H9 (cell line): ENCODE measurements around the gene TSPAN9. TPM values are rescaled to one million over a fixed set of nuclear protein-coding genes. Genes with fewer than 3 reads are reported as not detected.

Source experiments
- DNase-seq: peaks from one replicate; pipeline ENCODE4 v3.0.0-alpha.2; 2017
- H2AFZ ChIP-seq: one replicate; pipeline ENCODE4 v1.6.1; 2013; ENCODE audit warnings: mild to moderate bottlenecking, low read length, control low read depth, moderate library complexity
- H2AK5ac ChIP-seq: 2 replicates; pipeline ENCODE4 v1.6.1; 2013; ENCODE audit warnings: low read length, control low read depth, mixed read lengths; ENCODE audit not compliant: insufficient read length
- H2BK120ac ChIP-seq: one replicate; pipeline ENCODE4 v1.6.1; 2013; ENCODE audit warnings: low read depth, mild to moderate bottlenecking, low read length, control low read depth, inconsistent platforms; ENCODE audit not compliant: poor library complexity, severe bottlenecking
- H2BK12ac ChIP-seq: 2 replicates; pipeline ENCODE4 v1.6.1; 2013; ENCODE audit warnings: low read length, control low read depth, mixed read lengths, low read depth; ENCODE audit not compliant: insufficient read length
- H2BK15ac ChIP-seq: 2 replicates; pipeline ENCODE4 v1.6.1; 2013; ENCODE audit warnings: low read depth, low read length, control low read depth
- H2BK20ac ChIP-seq: one replicate; pipeline ENCODE4 v1.6.1; 2013; ENCODE audit warnings: low read depth, mild to moderate bottlenecking, low read length, control low read depth, inconsistent platforms; ENCODE audit not compliant: poor library complexity, severe bottlenecking
- H2BK5ac ChIP-seq: 2 replicates; pipeline ENCODE4 v1.6.1; 2013; ENCODE audit warnings: low read length, control low read depth, mixed read lengths; ENCODE audit not compliant: insufficient read length
- H3K14ac ChIP-seq: 2 replicates; pipeline ENCODE4 v1.6.1; 2013; ENCODE audit warnings: low read length, control low read depth; ENCODE audit not compliant: insufficient read depth
- H3K18ac ChIP-seq: 2 replicates; pipeline ENCODE4 v1.6.1; 2013; ENCODE audit warnings: low read depth, mild to moderate bottlenecking, mixed read lengths, low read length, control low read depth; ENCODE audit not compliant: insufficient read length
- H3K23ac ChIP-seq: 2 replicates; pipeline ENCODE4 v1.6.1; 2013; ENCODE audit warnings: low read length, control low read depth, mixed read lengths, low read depth; ENCODE audit not compliant: insufficient read length
- H3K23me2 ChIP-seq: 2 replicates; pipeline ENCODE4 v1.6.1; 2013; ENCODE audit warnings: low read depth, mild to moderate bottlenecking, mixed read lengths, low read length, control low read depth; ENCODE audit not compliant: insufficient read length, poor library complexity, severe bottlenecking
- H3K27ac ChIP-seq: 2 replicates; pipeline ENCODE4 v1.5.1; 2013; ENCODE audit warnings: low read length, control low read depth, mixed read lengths, low read depth; ENCODE audit not compliant: insufficient read length
- H3K27me3 ChIP-seq: 2 replicates; pipeline ENCODE4 v1.6.1; 2013; ENCODE audit warnings: low read length, control low read depth, inconsistent platforms; ENCODE audit not compliant: insufficient read depth
- H3K4ac ChIP-seq: 2 replicates; pipeline ENCODE4 v1.6.1; 2013; ENCODE audit warnings: low read depth, mild to moderate bottlenecking, control low read depth, inconsistent platforms, low read length, moderate library complexity
- H3K4me1 ChIP-seq: 2 replicates; pipeline ENCODE4 v1.6.1; 2013; ENCODE audit warnings: low read length, control low read depth, inconsistent platforms; ENCODE audit not compliant: insufficient read depth
- H3K4me2 ChIP-seq: 2 replicates; pipeline ENCODE4 v1.6.1; 2013; ENCODE audit warnings: low read length, control low read depth, mixed read lengths; ENCODE audit not compliant: insufficient read length, insufficient read depth
- H3K56ac ChIP-seq: 2 replicates; pipeline ENCODE4 v1.6.1; 2013; ENCODE audit warnings: low read depth, mild to moderate bottlenecking, mixed read lengths, low read length, control low read depth; ENCODE audit not compliant: insufficient read length
- H3K79me1 ChIP-seq: 2 replicates; pipeline ENCODE4 v1.6.1; 2013; ENCODE audit warnings: low read depth, mild to moderate bottlenecking, moderate library complexity, low read length, control low read depth, inconsistent platforms; ENCODE audit not compliant: insufficient read depth, poor library complexity, severe bottlenecking
- H3K79me2 ChIP-seq: 2 replicates; pipeline ENCODE4 v1.6.1; 2013; ENCODE audit warnings: low read length, control low read depth, inconsistent platforms; ENCODE audit not compliant: insufficient read depth
- H3K9ac ChIP-seq: 2 replicates; pipeline ENCODE4 v1.6.1; 2013; ENCODE audit warnings: low read length, control low read depth, mixed read lengths; ENCODE audit not compliant: insufficient read length; ENCODE audit errors: extremely low read depth
- H3K9me3 ChIP-seq: one replicate; pipeline ENCODE4 v1.6.1; 2013; ENCODE audit warnings: low read depth, low read length, inconsistent platforms; ENCODE audit not compliant: control insufficient read depth
- H3T11ph ChIP-seq: one replicate; pipeline ENCODE4 v1.6.1; 2013; ENCODE audit warnings: mild to moderate bottlenecking, low read length, control low read depth, inconsistent platforms
- H4K20me1 ChIP-seq: one replicate; pipeline ENCODE4 v1.6.1; 2013; ENCODE audit not compliant: control insufficient read depth, insufficient read length, insufficient read depth
- H4K5ac ChIP-seq: 2 replicates; pipeline ENCODE4 v1.6.1; 2013; ENCODE audit warnings: low read depth, mild to moderate bottlenecking, mixed read lengths, low read length, control low read depth; ENCODE audit not compliant: insufficient read length
- H4K8ac ChIP-seq: replicated peaks from 2 replicates; pipeline ENCODE4 v1.6.1; 2013; ENCODE audit warnings: low read length, control low read depth, mixed read lengths, low read depth; ENCODE audit not compliant: insufficient read length
- H4K91ac ChIP-seq: 2 replicates; pipeline ENCODE4 v1.6.1; 2013; ENCODE audit warnings: low read depth, mild to moderate bottlenecking, moderate library complexity, mixed read lengths, low read length, control low read depth; ENCODE audit not compliant: insufficient read length
- H3K27ac Mint-ChIP-seq, 3 experiments: 2 replicates in 2 of 3; 3 replicates in 1 of 3; pipeline ENCODE4 v1.8.0; 2020 to 2021; ENCODE audit warnings: mixed read lengths in 3 of 3, mild to moderate bottlenecking in 1 of 3, moderate library complexity in 1 of 3
- H3K27me3 Mint-ChIP-seq: 2 replicates; pipeline ENCODE4 v1.8.0; 2021; ENCODE audit warnings: low read depth, mild to moderate bottlenecking, moderate library complexity, mixed read lengths
- H3K36me3 Mint-ChIP-seq, 3 experiments: 2 replicates in 2 of 3; 3 replicates in 1 of 3; pipeline ENCODE4 v1.8.0; 2020 to 2021; ENCODE audit warnings: low read depth in 3 of 3, mixed read lengths in 3 of 3; ENCODE audit not compliant: insufficient read depth in 1 of 3
- H3K4me1 Mint-ChIP-seq, 2 experiments: 2 replicates each; pipeline ENCODE4 v1.8.0; 2020; ENCODE audit warnings: mixed read lengths in 2 of 2
- H3K4me3 Mint-ChIP-seq, 2 experiments: 2 replicates in 1 of 2; 3 replicates in 1 of 2; pipeline ENCODE4 v1.8.0; 2020 to 2021; ENCODE audit warnings: mild to moderate bottlenecking in 2 of 2, mixed read lengths in 2 of 2, moderate library complexity in 1 of 2
- H3K9me3 Mint-ChIP-seq, 2 experiments: 2 replicates in 1 of 2; 3 replicates in 1 of 2; pipeline ENCODE4 v1.8.0; 2020; ENCODE audit warnings: mild to moderate bottlenecking in 2 of 2, mixed read lengths in 2 of 2, moderate library complexity in 1 of 2
- CTCF ChIP-seq: fragments of 200-600 bp; sonication (generic); conservative IDR thresholded peaks from 3 replicates; pipeline ENCODE4 v1.8.0; 2021; ENCODE audit warnings: antibody characterized with exemption, mild to moderate bottlenecking
- WGBS: extraction: QIAGEN DNeasy Blood & Tissue Kit; methylation state at CpG from one replicate; pipeline ENCODE4 v1.1.7; 2013; ENCODE audit warnings: missing lambda C conversion rate, low lambda C conversion rate, mixed read lengths; ENCODE audit not compliant: insufficient read length; ENCODE audit errors: extremely low coverage; 5-methylcytosine and 5-hydroxymethylcytosine counted together
- total RNA-seq: library from RNA; stranded (reverse); gene quantifications from 2 replicates; pipeline ENCODE4 v1.2.1, GENCODE V29; 2021

Gene TSPAN9
- total RNA-seq, 1 experiment from 2014 or later, result 19.0 TPM

GRCh38 chr12:3226264-3226663 lies 149.1 kb downstream of the TSPAN9 start:
- no peak overlapping the region for H2BK15ac ChIP-seq
- Mint-ChIP-seq H3K36me3 (peaks cover 0 to 12% (median 8%) of the 10 kb centered on the region in 3 experiments; a peak in 6 of 7 replicates), H3K4me1 (peaks cover 26 to 37% of the 10 kb centered on the region in 2 experiments), H3K27me3 (no peaks in the 10 kb centered on the region; the same call in 1 of the 2 replicates), H3K9me3 (peaks cover 0 to 6% of the 10 kb centered on the region in 2 experiments; a peak in 3 of 5 replicates), H3K27ac (no peak overlapping the region), H3K4me3 (no peak overlapping the region)
- no peak for TF ChIP-seq CTCF
- H4K20me1 ChIP-seq, result no peaks in the 10 kb centered on the region
- no peaks in the 10 kb centered on the region for H3K27me3 ChIP-seq
- no peak overlapping the region for H3K23ac ChIP-seq
- H3K56ac ChIP-seq, result no peak overlapping the region
- WGBS, result no CpG with 5 or more reads among the region's 3 CpGs
- H3K18ac ChIP-seq, result no peak overlapping the region
- no peak overlapping the region for H4K91ac ChIP-seq
- no peaks in the 10 kb centered on the region for H3K79me2 ChIP-seq
- DNase-seq, result no peak
- no peak overlapping the region for H2AK5ac ChIP-seq
- H3K4ac ChIP-seq, result no peak overlapping the region
- H3K4me1 ChIP-seq, result peaks cover 3% of the 10 kb centered on the region; the same call in 1 of the 2 replicates
- H4K5ac ChIP-seq, result no peak overlapping the region
- H2BK5ac ChIP-seq, result no peak overlapping the region
- H2AFZ ChIP-seq, result no peak overlapping the region
- H3K79me1 ChIP-seq, result no peaks in the 10 kb centered on the region
- H3K23me2 ChIP-seq, result no peaks in the 10 kb centered on the region
- no peaks in the 10 kb centered on the region for H3K9me3 ChIP-seq
- H4K8ac ChIP-seq, result no peak overlapping the region
- H3K9ac ChIP-seq, result no peak overlapping the region
- no peak overlapping the region for H3T11ph ChIP-seq
- no peak overlapping the region for H3K27ac ChIP-seq
- H3K4me2 ChIP-seq, result no peak overlapping the region
- H2BK120ac ChIP-seq, result no peak overlapping the region
- no peak overlapping the region for H3K14ac ChIP-seq
- H2BK12ac ChIP-seq, result no peak overlapping the region
- H2BK20ac ChIP-seq, result no peak overlapping the region
